ELR (cell line): ENCODE data around the gene ALPI.
"Not testable (repeated sequence)": the region's sequence is repeated elsewhere in the genome, so short reads cannot be mapped to it uniquely, and the experiment has no call there.

ENCODE experiments used
- DNase-seq: peaks from one replicate; pipeline ENCODE4 v3.0.0-alpha.2; 2015; ENCODE audit warnings: low read depth

The ALPI gene

DNA sequence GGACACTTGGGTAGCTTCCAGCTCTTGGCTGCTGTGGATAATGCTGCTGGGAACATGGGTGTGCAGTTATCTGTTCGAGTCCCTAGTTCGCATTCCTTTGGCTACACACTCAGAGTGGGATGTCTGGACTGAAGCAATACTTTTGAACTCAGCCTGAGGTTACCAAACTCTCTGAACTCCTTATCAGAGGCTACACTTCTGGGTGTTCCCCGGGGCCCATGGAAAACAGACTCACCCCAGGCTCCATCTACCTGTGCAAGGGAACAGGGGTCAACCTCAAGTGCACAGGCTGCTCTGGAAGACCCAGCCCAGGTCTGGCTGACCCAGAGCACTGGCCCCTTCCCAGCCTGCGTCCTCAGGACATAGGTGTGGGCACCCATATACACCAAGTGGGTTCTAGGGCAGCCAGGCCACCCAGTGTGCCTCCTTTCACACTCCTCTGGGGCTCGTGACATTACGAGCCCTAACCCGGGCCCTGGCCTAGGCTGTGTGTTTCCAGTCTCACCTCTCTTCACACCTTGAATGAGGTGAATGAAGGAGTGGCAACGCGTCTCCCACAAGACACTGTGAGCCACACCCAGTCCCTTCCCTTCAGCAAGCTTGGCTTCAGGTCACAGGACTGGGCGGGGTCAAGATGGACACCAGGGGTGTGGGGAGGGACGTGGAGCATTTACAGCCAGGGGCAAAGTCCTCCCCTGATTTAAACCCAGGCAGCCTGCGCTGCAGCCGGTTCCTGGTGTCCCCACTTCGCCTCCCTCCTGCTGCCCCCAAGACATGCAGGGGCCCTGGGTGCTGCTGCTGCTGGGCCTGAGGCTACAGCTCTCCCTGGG is at the start of gene ALPI:
Gene ALPI (plus strand): TSS at position 728 of the 830 bp plus-strand sequence. CDS start 47 bp downstream, at position 775.
- no peak for DNase-seq

DNA sequence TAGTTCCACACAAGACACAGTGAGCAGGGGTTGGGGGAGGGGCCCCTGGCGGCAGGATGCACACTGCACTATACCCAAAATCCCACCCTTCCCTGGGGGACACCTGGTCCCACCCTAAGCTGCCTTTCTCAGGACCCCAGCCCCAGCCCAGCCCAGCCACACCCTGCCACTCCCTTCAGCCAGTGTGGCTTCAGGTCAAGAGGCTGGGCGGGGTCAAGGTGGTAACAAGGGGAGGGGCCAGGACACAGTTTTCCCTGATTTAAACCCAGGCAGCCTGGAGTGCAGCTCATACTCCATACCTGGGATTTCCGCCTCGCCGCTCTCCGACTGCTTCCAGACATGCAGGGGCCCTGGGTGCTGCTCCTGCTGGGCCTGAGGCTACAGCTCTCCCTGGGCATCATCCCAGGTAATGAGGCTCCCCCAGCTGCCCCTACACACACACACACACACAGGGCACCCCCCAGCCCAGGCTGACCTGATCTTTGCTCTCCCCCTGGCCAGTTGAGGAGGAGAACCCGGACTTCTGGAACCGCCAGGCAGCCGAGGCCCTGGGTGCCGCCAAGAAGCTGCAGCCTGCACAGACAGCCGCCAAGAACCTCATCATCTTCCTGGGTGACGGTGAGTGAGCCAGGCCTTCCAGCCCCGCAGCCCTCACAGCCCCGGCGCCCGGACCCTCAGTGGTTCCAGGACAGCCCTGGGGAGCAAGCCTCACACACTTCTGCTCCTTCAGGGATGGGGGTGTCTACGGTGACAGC is 49.2 kb upstream of the ALPI start, which contains the start of gene ALPG:
Gene ALPG (plus strand): TSS at position 289 of the 755 bp plus-strand sequence. CDS start 51 bp downstream, at position 340.
- no peak for DNase-seq

DNA sequence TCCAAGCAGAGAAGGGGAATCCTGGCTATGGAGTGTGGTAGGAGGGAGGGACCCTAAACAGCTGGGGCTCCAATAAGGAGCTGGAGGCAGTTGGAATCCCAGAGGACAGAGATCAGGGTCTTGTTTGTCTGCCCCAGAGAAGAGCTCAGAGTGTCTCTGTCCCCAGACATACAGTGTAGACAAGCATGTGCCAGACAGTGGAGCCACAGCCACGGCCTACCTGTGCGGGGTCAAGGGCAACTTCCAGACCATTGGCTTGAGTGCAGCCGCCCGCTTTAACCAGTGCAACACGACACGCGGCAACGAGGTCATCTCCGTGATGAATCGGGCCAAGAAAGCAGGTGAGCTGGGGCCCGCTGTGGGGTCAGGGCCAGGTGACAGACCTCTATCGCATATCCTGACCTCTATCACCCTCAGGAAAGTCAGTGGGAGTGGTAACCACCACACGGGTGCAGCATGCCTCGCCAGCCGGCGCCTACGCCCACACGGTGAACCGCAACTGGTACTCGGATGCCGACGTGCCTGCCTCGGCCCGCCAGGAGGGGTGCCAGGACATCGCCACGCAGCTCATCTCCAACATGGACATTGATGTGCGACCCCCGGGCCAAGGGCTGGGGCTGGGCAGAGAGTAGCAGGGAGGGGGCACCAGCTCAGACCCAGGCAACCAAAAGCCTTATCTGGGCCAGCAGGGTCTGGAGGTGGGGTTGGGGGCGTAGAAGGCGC is 48.4 kb upstream of the ALPI start:
- not testable (repeated sequence) for DNase-seq

DNA sequence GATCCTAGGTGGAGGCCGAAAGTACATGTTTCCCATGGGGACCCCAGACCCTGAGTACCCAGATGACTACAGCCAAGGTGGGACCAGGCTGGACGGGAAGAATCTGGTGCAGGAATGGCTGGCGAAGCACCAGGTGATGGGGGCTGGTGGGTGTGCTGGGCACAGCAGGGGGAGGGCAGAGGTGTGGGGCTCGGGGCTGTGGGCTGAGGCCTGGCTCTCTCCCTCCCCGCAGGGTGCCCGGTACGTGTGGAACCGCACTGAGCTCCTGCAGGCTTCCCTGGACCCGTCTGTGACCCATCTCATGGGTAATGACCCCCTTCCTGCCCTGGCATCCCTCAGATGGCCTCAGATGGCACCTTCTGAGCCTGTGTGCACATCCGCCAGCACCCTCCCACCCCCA is 47.7 kb upstream of the ALPI start:
- not testable (repeated sequence) for DNase-seq

DNA sequence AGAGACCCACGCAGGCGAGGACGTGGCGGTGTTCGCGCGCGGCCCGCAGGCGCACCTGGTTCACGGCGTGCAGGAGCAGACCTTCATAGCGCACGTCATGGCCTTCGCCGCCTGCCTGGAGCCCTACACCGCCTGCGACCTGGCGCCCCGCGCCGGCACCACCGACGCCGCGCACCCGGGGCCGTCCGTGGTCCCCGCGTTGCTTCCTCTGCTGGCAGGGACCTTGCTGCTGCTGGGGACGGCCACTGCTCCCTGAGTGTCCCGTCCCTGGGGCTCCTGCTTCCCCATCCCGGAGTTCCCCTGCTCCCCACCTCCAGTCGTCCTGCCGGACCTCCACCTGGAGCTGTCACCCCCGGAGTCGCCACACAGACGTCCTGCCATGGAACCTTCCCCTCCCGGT is 46.3 kb upstream of the ALPI start:
- DNase-seq = not testable (repeated sequence)

DNA sequence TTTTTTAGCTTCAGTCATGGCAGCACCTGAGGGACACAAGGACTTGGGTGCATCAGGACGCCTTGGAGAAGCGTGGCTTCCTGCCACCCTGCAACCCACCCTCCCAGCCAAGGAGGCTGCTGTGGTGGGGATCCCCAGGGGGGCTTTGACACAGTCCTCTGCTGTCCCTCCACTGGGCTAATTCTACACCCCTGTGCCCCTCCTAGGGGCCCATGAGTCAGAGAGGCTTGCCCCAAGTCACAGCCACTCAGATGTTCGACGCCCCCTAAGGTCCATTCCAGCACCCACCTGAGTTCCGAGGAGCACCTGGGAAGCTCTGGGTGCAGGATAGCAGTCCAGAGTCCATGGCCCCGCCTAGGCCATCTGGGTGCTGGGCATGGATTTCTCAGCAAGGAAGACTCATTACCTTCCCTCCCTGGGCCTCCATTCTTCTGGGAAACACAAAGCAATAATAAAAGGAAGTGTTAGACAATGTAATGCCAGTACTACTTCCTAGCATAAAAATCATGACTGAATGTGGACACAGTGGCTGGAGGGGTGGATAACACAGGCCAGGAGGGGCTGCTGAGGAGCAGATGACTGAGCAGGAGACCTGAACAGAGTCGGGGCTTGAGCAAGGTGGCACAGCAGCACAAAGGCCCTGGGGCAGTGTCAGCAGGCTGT is 45.6 kb upstream of the ALPI start:
- DNase-seq = no peak

DNA sequence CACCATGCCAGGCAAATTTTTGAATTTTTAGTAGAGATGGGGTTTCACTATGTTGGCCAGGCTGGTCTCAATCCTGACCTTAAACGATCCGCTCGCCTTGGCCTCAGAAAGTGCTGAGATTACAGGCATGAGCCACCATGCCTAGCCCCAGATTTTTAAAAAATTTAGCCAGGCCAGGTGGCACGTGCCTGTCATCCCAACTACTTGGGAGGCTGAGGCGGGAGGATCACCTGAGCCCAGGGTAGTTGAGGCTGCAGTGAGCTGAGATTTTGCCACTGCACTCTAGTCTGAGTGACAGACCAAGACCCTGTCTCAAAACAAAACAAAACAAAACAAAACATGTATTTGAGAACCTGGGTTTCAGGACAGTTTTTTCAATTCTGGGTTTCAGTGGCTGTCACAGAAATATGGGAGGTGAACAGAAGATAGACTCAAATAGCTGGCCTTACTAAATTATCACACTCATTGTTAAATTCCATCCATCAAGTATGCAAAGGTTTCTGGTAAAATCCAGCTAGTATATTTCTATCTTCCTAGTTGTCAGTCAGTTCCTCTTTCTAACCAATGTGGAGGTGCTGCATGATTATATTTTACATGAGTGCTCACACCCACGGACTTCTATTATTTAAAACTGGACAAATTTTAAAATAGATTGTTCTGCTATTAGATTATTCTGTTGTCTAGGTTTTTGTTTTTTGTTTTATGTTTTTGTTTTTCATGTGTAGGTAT is 43.9 kb upstream of the ALPI start:
- no peak for DNase-seq

DNA sequence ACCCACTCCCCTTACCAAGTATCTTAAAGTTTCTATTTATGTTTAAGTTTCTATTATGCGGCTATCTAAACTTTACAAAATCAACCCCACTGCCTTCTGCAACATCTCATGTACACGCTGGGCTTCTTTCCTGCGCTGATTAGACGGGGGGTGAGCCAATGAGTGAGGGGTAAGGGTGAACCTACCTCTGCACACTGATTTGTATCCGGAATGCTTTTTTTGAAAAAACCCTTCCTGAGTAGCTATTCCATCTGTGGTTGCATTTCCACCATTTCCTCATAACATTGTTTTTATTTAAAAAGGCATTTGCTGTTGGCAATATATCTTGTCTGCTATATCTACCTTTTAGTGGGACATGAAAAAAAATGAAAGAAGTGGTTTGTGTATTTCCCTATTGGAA is 43.0 kb upstream of the ALPI start:
- no peak for DNase-seq

DNA sequence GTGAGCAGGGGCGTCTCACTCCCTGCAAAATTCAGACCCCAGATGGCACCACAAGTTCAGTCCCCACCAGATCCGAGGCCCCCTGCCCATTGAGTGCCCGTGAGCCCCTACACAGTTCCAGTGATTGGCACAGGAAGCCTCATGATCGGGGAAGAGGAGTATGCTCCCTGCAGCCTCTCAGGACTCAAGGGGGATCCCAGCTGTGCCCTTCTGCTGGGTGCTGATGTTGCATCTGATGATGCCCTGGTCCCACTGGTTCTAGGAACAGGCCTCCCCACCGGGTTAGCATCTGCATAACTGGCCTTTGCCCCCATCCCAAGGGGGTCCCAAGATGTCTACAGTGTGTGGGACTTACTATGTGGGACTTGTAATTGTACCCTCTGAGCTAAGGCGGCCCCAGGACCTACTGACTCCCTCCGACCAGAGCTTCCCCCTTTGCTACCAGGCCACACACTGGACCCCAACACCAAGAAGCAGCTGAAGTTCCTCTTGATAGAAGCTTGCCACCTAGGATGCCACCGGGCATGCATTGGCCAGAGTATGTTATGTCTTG is 40.7 kb upstream of the ALPI start:
- no peak for DNase-seq

DNA sequence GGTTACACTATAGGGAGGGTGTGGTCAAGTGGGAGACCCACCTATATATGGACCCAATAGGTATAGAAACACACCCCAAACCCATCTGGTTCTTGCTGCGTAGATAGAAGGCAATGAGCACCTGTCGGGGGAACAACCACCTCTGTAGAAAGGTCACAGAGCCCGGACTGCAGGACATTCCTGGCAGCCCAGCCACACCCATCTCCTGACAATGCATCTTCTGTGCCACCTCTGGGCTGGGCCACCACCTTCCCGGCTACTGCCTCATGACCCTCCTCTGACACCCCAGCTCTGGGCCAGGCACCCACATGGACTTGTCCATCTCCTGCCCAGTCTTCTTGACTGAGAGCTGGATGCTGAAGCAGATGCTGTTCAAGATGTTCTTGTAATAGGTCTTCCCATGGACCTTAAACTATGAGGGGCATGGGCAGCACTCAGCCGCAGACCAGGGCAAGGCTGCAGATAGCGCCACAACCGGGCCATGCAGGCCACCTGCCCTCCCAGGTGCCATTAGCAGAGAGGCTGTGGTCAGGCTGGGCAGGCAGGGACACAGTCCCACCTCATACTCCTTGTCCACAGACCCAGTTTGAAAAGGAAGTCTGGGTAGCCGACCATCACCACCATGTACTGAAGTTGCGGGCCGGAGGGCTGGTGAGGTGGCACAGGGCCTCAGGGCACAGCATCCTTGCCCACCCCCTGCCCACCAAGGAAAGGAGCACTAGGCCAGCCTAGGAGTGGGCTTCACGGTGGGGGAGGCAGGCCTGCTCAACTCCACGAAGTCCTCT is 40.0 kb upstream of the ALPI start:
- DNase-seq = no peak

DNA sequence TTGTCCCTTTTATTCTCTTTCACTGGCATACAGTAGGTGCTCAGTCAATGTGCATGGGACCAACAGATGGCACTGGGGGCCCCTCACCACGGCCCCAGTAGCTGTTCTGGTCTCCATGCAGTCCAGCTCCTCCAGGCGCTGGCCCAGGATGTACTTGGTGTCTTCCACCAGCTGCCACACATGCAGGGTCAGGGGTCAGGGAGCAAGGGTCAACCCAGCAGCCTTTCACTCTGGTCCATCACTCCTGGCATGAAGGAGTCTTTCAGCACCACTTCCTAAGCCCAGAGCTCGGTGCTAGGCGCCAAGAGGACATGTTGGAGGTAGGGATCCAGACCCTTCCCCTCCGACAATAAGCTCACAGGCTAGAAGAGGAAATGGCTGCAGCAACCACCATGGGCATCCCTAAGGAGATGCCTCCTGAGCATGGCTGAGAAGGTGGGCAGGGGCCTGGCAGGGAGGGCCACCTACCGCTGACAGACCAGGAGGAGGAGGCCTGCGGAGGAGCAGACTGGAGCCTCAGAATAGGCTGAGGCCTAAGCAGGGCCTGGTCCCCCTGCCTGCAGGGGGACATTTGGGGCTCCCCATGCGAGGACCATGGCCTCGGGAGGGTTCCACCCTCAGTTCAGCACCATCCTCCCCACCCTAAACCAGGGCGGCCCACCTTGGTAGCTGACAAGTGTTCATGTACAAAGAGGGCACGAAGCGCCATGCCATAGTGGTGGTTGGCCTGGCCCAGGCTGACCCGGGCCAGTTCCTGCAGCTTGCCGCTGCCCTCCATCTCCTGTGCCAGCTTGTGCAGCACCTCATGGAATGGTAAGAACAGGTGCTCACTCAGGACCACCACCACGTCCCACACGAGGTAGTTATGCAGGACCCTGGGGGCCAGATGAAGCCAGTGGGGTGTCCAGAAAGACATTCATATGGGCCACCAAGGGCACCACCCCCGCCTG is 39.2 kb upstream of the ALPI start:
- no peak for DNase-seq

DNA sequence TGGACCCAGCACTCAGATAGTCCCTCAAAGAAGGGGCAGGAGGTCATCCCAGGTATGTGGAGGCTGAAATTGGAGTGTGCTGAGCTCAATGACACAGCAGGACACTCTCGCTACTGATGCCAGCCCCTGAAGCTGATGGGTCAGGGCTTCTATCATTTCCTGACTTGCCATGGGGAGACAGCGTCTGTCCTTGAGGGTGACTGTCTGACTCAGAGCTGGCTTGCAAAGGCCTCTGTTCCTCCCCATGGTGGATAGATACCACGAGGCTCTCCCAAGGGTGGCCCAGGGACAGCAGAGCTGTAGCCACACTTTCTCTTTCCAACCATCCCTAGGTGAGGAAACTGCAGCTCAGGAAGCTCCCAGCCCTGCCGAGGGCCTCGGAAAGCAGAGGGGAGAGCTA is 38.5 kb upstream of the ALPI start:
- DNase-seq = no peak

DNA sequence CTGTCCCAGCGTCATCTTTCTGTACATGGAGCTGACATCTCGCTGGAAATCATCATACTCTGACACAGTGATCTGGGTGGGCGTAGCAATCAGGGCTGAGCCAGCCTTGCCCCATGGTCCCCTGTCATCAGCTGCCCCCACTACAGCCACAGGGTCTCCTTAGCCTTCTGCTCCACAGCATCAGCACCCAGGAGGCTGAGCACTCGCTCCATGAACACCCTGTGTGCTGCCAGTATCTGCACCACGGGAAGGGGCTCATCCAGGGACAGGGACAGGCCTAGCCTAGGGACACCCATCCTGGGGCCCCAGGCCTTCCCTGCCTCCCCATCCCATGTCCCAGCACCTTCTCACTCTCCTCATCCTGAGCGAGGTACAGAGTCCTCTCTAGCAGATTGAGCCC is 37.9 kb upstream of the ALPI start:
- DNase-seq = no peak

DNA sequence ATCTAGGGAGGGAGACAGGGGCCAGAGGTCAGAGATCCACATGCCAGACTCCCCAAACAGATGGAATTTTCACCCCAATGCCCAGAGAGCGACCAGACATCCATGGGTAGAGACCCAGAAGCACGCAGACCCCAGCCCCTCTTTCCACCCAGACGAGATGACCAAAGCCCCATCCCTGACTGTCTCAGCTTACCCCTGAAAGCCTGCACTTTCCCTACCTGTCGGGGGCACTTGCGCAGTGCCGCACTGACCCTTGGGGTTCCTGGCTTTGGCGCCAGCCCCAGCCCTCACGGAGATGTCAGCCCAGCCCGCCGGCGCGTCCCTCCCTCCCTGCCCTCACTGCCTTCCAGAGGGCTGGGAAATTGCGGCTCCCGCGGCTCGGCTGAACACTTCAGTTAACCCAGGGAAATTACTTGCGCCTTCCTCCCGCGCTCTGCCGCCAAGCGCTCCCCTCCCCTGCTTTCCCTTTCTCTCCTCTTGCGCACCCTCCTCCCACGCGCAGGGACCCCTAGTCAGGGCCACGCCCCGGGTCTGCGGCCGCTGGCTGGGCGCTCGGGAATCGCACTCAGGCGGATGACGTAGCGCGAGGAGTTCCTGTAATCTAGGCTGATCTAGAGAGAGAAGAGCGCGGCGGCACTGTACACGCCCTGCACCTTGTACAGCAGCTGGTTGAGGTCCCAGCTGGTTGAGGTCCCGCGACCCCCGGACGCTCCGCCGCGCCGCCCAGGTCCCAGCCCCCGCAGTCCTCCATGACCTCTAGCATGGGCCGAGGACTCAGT is 37.3 kb upstream of the ALPI start:
- peak; percentile 39 for DNase-seq

DNA sequence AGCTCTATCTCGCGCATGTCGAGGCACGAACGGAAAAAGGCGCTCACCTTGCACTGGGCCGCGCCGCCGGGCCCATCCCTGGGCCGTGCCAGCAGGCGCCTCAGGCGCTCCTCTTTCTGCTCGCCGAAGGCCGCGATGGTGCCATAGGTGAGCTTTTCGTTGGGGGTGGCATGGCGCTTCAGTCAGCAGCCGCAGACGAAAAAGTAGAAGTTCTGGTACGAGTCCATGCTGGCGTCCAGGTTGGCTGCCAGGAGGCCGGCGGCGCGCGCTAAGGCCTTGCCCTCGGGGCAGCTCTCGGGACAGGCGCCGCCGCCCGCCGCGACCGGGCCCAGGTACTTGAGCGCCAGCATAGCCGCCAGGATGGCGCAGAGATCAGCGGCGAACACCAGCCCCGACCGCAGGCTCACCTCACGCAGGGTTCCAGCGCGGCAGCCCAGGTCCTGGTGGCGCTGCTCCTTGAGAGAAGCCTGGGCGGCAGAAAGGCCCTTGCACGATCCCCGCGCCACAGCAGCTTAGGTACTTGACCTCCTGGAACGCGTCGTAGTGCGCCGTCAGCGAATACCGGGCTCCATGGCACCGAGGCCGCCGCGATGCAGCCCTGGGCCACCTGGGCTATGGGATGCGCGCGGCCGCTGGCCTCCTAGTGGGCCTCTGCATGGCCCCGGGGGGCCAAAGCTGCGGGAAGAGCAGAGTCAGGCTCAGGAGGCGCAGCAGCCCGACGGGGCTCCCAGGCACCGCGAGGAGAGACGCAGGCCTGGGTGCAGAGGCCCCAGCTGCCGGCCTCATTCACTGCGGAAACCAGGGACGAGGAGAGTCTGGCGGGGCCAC is 36.5 kb upstream of the ALPI start:
- peak; percentile 8 for DNase-seq

DNA sequence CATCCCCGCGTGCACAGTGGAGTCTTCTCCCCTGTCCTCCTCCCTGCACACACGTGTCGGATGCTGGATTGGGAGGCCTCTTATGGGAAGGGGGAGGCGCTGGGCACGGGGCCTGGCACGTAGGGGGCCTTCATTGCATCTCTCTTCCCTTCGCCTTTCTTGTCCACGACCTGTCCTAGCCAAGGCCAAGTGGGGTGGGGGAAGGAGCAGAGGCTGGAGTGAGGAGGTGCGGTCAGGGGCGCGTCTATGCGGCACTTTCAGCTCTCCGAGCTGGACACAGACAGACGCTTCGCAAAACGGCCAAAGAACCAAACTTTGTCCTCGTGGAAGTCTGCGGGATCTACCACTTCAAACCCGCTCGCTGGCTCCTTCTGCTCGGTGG is 35.9 kb upstream of the ALPI start:
- DNase-seq = no peak

DNA sequence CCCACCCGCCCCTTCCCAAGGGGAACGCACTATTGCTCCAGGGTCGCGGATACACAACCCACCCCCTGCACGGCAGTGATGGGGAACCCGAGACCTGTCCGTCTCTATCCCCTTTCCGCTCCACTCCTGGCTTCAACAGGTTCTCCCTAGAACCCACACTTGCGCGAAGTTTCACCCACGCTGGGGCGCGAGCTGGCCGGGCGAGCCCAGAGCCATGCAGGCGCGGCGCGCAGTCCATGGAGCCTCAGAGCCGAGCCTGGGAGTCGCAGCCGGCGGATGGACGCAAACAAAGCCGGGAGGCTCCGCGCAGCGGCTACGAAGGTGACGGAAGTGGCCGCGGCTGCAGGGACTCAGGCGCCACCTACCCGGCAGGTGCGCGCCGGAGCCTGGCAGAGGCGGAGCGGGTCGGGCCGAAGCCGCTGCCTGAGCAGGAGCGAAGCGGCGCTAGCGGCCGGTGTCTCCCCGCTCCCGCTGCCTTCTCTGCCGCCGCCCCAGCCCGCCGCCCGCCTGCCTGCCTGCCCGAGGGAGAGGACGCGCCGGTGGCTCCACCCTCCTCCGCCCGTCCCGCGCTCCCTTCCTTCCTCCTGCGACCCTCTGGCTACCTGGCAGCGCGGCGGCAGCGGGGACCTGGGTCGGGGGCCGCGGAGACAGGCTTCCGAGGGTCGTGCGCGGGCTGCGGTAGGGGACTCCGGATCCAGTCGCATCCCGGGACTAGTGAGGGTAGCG is 35.3 kb upstream of the ALPI start:
- no peak for DNase-seq
